Measurements from ENCODE around the gene ZDHHC22. TPM values are rescaled to one million over a fixed set of nuclear protein-coding genes. Genes with fewer than 3 reads are reported as not detected.

ZDHHC22 gene
- total RNA-seq, 1 donor from 2014 or later, result 0.14 TPM

- Mint-ChIP-seq H3K27ac (peak overlapping the region; percentile 71), H3K4me3 (ENCODE audit: low read depth) (no peak overlapping the region), H3K4me1 (ENCODE audit: low read depth) (peaks cover 16% of the 10 kb centered on the region), H3K27me3 (no peaks in the 10 kb centered on the region), H3K36me3 (ENCODE audit: insufficient read depth) (peaks cover 30% of the 10 kb centered on the region), H3K9me3 (ENCODE audit: low read depth) (no peaks in the 10 kb centered on the region)
- no peak for DNase-seq (ENCODE audit: low spot score, unreplicated experiment)
- TF ChIP-seq, protein P1, sequence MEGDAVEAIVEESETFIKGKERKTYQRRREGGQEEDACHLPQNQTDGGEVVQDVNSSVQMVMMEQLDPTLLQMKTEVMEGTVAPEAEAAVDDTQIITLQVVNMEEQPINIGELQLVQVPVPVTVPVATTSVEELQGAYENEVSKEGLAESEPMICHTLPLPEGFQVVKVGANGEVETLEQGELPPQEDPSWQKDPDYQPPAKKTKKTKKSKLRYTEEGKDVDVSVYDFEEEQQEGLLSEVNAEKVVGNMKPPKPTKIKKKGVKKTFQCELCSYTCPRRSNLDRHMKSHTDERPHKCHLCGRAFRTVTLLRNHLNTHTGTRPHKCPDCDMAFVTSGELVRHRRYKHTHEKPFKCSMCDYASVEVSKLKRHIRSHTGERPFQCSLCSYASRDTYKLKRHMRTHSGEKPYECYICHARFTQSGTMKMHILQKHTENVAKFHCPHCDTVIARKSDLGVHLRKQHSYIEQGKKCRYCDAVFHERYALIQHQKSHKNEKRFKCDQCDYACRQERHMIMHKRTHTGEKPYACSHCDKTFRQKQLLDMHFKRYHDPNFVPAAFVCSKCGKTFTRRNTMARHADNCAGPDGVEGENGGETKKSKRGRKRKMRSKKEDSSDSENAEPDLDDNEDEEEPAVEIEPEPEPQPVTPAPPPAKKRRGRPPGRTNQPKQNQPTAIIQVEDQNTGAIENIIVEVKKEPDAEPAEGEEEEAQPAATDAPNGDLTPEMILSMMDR (IDR thresholded peaks at IDR 0.05; ENCODE audit: unreplicated experiment), result no peak
Measured at GRCh38 chr14:77109656-77110055, 31.9 kb downstream of the ZDHHC22 start.

- Mint-ChIP-seq H3K36me3 (ENCODE audit: insufficient read depth) (peaks cover 22% of the 10 kb centered on the region), H3K4me1 (ENCODE audit: low read depth) (peaks cover 20% of the 10 kb centered on the region), H3K27me3 (no peaks in the 10 kb centered on the region), H3K9me3 (ENCODE audit: low read depth) (no peaks in the 10 kb centered on the region), H3K27ac (no peak overlapping the region), H3K4me3 (ENCODE audit: low read depth) (no peak overlapping the region)
- DNase-seq (ENCODE audit: low spot score, unreplicated experiment), result no peak
- TF ChIP-seq, protein P1 (IDR thresholded peaks at IDR 0.05; ENCODE audit: unreplicated experiment), result no peak
Measured at GRCh38 chr14:77108753-77109152, 32.8 kb downstream of the ZDHHC22 start.

DNA sequence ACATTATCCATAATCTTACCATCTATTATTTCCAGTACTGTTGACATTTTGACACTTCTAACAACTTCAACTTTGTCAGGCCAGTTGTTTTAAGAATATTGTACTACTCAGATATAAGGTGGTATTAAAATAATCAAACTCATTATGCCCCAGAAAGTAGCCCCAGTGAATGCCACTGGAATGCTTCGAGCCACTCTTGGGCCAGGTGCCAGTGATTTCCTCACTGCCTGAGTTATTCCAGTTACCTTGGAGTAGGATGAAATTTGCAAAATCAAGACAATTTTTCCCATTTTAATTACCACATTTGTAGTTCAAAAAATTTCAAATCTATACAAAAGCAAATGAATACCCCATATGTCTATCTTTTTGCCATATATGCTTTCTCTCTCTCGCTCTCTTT lies 34.4 kb downstream of the ZDHHC22 start:
- Mint-ChIP-seq H3K27me3 (no peaks in the 10 kb centered on the region), H3K27ac (no peak overlapping the region), H3K4me3 (ENCODE audit: low read depth) (no peak overlapping the region), H3K4me1 (ENCODE audit: low read depth) (peaks cover 20% of the 10 kb centered on the region), H3K36me3 (ENCODE audit: insufficient read depth) (peaks cover 18% of the 10 kb centered on the region), H3K9me3 (ENCODE audit: low read depth) (no peaks in the 10 kb centered on the region)
- no peak for DNase-seq (ENCODE audit: low spot score, unreplicated experiment)
- TF ChIP-seq, protein P1 (IDR thresholded peaks at IDR 0.05; ENCODE audit: unreplicated experiment), result no peak

- no peak for DNase-seq (ENCODE audit: low spot score, unreplicated experiment)
- Mint-ChIP-seq H3K27me3 (no peaks in the 10 kb centered on the region), H3K4me3 (ENCODE audit: low read depth) (no peak overlapping the region), H3K4me1 (ENCODE audit: low read depth) (peaks cover 17% of the 10 kb centered on the region), H3K9me3 (ENCODE audit: low read depth) (no peaks in the 10 kb centered on the region), H3K27ac (peak overlapping the region; percentile 12), H3K36me3 (ENCODE audit: insufficient read depth) (peaks cover 15% of the 10 kb centered on the region)
- TF ChIP-seq, protein P1 (IDR thresholded peaks at IDR 0.05; ENCODE audit: unreplicated experiment), result no peak
Measured at GRCh38 chr14:77106666-77107065, 34.9 kb downstream of the ZDHHC22 start.

DNA sequence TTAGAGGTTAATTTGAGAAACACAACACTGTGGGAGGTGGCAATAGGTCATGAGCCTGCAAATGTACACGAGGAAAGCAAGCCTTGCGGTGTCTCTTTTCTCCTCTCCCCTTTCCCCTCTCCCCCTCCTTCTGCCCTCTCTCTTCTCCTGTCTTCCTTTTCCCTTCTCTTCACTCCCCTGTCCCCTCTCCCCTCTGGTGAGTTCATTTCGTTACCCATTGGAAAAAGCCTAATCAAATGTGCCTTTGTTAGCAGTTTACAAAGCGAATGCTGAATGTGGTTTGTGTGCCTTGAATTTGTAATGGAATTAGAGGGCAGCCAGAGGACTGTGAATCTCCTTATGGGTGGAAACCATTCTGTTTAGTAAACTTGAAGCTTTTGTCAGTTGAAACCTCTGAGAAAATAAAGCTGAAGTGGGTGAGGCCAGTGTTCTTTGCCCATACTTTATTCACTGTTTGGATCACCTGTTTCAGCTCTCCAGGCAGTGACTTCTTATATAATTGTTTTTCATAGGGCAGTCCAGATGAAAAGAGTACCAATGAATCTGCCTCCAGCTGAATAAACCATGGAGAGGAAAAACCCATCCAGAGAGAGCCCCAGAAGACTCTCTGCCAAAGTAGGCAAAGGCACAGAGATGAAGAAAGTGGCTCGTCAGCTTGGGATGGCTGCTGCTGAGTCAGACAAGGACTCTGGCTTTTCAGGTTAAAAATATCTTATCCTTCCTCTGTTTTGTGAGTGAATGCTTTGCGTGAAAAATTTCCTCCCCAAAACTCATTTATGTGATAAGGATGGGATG lies 36.2 kb downstream of the ZDHHC22 start:
- H3K4me1 Mint-ChIP-seq (ENCODE audit: low read depth), result peaks cover 9% of the 10 kb centered on the region
- TF ChIP-seq, protein P1 (IDR thresholded peaks at IDR 0.05; ENCODE audit: unreplicated experiment), result no peak
- no peak overlapping the region for H3K4me3 Mint-ChIP-seq (ENCODE audit: low read depth)
- DNase-seq (ENCODE audit: low spot score, unreplicated experiment), result no peak
- H3K27ac Mint-ChIP-seq, result peak overlapping the region; percentile 62
- H3K27me3 Mint-ChIP-seq, result no peaks in the 10 kb centered on the region
- no peaks in the 10 kb centered on the region for H3K9me3 Mint-ChIP-seq (ENCODE audit: low read depth)
- peaks cover 13% of the 10 kb centered on the region for H3K36me3 Mint-ChIP-seq (ENCODE audit: insufficient read depth)
